Measurements from ENCODE around the gene UBE2J1.
"Not testable (repeated sequence)": the region's sequence is repeated elsewhere in the genome, so short reads cannot be mapped to it uniquely, and the experiment has no call there.

UBE2J1 gene

GRCh38 chr6:89320012-89320559 lies 32.4 kb downstream of the UBE2J1 start:
- DNase-seq (ENCODE audit: low read depth): no peak

GRCh38 chr6:89317067-89317466 lies 35.5 kb downstream of the UBE2J1 start:
- no peak for DNase-seq (ENCODE audit: low read depth)

DNA sequence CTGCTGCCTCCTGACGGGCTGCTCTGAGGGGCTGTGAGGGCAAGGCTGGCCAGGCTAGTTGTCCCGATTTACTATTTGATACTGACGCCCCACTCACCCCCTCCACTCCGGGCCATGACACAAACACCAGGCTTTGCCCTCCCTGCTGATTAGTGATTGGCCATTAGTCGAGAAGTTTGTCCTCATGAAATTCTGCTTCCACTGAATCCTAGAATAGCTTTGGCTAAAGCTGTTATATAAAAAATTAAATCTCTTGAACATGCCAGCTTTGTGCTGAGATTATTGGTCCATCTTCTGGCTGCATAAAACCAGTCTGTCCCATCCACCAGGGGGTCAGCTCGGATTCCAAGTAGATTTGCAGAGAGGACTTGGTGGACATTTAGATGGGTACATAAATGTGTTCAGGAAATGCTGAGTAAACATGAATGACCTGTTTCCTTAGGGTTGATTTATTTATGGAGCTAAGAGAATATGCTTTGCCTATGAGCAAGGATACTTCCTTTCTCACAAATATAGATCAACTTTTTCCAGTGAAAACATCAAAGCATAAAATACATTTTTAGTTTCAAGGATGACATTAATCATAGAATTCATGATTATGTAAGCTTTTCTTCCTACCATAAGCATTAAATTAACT lies 37.2 kb downstream of the UBE2J1 start, which contains the start of gene GABRR2:
TSS of gene GABRR2 (minus strand) at position 51 of the 637 bp plus-strand sequence. CDS start 134 bp downstream, outside the sequence.
- DNase-seq (ENCODE audit: low read depth): no peak

DNA sequence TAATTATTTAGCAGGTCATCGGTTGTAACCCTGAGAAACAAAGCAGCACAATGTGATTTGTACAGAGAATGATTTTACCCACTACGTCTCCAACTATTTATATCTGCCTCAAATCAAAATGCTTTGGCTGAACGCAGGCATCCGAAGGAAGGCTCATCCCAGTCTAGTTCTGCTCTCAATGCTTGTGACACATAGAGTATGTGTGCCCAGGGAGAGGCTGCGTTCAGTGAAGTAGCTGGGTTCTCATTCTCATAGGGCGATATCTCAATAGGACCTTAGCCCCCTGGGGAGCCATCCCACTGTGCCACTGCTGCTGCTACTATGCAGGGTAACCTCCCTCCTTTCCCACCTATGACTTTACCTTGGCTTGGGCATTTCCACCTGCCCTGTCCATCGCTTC lies 37.8 kb downstream of the UBE2J1 start:
- no peak for DNase-seq (ENCODE audit: low read depth)

- peak; percentile 91 for DNase-seq (ENCODE audit: low read depth)
Observed at GRCh38 chr6:89313006-89313405, 39.5 kb downstream of the UBE2J1 start.

GRCh38 chr6:89311853-89312531 lies 40.5 kb downstream of the UBE2J1 start:
- DNase-seq (ENCODE audit: low read depth): peak; percentile 51

GRCh38 chr6:89311530-89311852 lies 41.0 kb downstream of the UBE2J1 start:
- no peak for DNase-seq (ENCODE audit: low read depth)

DNA sequence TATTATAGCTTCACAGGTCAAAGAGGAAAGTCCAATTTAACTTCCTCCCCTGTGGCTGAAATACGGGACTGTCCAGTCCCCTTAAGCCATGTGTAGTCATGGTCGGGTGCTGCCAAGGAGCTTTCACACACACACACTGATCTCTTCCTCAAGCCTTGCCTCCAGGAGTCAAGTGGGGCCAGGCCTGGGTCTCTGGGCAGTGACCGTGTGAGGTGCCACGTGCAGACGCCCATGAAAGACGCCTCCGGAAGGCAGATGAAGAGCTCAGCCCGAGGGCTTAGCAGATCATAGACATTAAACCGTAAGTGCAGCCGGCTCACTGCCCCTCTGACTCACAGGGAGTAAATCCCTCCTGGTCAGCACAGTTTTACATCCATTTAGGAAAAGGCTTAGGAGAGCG lies 41.6 kb downstream of the UBE2J1 start:
- peak; percentile 6 for DNase-seq (ENCODE audit: low read depth)

DNA sequence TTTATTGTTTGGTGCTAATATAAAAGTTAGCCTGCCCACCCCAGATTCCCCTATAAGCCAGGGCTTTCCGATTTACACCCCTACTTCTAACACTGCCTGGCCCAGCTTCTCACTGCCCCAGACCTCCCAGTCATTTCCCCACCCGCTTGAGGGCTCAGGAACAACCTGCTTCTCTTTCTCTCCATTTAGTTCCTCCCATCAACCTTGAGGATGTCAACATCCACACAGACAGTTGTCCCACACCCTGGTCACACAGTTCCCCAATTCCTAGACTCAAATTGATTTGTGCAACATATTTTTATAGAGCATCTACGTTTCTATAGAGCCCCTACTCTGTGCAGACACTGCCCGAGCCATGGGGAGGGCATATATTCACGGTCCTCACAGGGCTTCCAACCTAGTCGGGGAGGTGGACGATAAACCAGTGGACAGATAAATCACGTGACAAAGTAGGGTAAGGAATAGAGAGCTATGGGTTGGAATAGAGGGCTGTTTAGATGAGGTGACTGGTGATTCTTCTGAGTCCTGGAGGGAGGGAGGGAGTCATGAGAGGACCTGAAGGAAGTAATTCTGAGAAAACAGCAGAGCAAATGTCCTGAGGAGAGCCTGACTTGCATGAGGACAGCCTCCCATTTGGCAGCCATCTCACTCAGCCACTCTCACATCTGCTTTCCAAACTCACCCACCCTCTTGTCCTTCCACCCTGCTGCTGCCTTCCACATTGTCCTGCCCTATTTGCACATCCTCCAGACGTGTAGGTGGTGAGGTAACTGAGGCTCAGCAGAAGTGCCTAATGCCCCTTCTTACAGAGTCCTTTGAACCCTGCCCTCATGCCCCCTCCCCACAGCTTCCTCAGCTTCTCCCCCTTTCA lies 43.8 kb downstream of the UBE2J1 start:
- DNase-seq (ENCODE audit: low read depth): no peak

- not testable (repeated sequence) for DNase-seq (ENCODE audit: low read depth)
Observed at GRCh38 chr6:89304517-89304916, 48.0 kb downstream of the UBE2J1 start.

GRCh38 chr6:89302936-89303335 lies 49.6 kb downstream of the UBE2J1 start:
- no peak for DNase-seq (ENCODE audit: low read depth)

- no peak for DNase-seq (ENCODE audit: low read depth)
Observed at GRCh38 chr6:89302195-89302770, 50.2 kb downstream of the UBE2J1 start.

DNA sequence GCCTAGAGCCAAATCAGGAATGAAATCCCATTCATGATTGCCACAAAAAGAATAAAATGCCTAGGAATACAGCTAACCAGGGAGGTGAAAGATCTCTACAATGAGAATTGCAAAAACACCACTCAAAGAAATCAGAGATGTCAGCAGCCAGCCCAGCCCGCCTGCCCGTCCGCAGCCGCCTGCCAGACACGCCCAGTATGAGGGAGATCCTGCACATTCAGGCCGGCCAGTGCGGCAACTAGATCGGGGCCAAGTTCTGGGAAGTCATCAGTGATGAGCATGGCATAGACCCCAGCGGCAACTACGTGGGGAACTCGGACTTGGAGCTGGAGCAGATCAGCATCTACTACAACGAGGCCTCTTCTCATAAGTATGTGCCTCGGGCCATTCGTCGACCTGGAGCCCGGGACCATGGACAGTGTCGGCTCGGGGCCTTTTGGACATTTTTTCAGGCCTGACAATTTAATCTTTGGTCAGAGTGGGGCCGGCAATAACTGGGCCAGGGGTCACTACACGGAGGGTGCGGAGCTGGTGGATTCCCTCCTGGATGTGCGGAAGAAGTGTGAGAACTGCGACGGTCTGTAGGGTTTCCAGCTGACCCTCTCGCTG lies 50.8 kb downstream of the UBE2J1 start:
- no peak for DNase-seq (ENCODE audit: low read depth)

GRCh38 chr6:89299466-89299850 lies 53.1 kb downstream of the UBE2J1 start:
- no peak for DNase-seq (ENCODE audit: low read depth)

- no peak for DNase-seq (ENCODE audit: low read depth)
Observed at GRCh38 chr6:89298680-89299465, 53.6 kb downstream of the UBE2J1 start.

GRCh38 chr6:89297695-89298351 lies 54.7 kb downstream of the UBE2J1 start:
- DNase-seq (ENCODE audit: low read depth): peak; percentile 90

GRCh38 chr6:89295981-89296380 lies 56.5 kb downstream of the UBE2J1 start:
- no peak for DNase-seq (ENCODE audit: low read depth)

- DNase-seq (ENCODE audit: low read depth): not testable (repeated sequence)
Observed at GRCh38 chr6:89295116-89295515, 57.4 kb downstream of the UBE2J1 start.

GRCh38 chr6:89291256-89291819 lies 61.2 kb downstream of the UBE2J1 start:
- DNase-seq (ENCODE audit: low read depth): no peak

Measured in stromal cell of bone marrow (primary cell).